Stimulated activated CD4-positive, alpha-beta T cell treated with anti-CD3 and anti-CD28 coated beads, Interleukin-2, amount 100 ng/mL, for 48 hours (primary cell): Measurements from ENCODE around the gene LRRC8E.

ENCODE experiments used
- DNase-seq, 2 donors: peaks; one replicate each; pipeline ENCODE4 v3.0.0-alpha.2; 2020

Gene LRRC8E

GRCh38 chr19:7868671-7869452 lies 19.4 kb upstream of the LRRC8E start:
- DNase-seq, result peak; percentile 70 to 80

DNA sequence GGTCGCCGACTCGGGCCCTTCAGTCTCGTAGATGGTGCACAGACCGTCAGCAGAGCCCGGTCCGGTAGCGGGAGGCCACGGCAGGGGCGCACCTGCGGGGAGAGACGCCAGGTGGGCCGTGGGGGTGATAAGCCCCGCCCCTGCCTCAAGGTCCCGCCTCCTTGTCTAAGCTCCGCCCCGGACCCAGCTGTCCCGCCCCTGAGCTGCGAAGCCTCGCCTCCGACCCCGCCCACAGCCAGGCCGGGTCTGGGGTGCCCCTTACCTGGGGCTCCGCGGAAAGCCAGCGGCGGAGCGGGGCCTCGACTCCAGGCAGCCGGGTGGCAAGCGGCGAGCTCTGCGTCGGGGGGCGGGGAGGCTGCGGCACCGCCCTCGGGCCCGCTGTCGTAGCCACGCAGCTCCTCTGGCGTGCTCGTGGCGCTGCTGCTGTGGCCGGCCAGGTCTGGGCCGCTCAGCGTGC lies 18.8 kb upstream of the LRRC8E start:
- DNase-seq, result peak; percentile 66 to 81

DNA sequence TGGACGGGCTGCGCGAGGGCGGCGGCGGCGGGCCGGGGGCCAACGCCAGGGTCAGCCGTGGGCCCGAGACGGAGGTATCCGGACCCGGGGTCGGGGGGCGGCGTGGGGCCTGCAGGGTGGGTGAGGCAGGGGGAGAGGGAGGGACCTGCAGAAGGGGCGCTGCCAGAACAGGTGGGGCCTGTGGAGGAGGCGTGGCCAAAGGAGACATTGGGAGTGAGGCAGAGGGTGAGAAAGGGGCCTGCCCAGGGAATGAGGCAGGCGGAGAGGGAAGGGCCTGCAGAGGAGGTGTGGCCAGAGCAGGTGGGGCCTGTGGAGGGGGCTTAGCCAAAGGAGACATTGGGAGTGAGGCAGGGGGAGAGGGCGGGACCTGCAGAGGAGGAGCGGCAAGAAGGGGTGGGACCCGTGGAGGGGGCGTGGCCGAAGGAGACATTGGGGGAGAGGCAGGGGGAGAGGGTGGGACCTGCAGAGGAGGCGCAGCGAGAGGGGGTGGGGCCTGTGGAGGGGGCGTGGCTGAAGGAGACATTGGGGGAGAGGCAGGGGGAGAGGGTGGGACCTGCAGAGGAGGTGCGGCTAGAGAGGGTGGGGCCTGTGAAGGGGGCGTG lies 18.3 kb upstream of the LRRC8E start:
- DNase-seq, result no peak

DNA sequence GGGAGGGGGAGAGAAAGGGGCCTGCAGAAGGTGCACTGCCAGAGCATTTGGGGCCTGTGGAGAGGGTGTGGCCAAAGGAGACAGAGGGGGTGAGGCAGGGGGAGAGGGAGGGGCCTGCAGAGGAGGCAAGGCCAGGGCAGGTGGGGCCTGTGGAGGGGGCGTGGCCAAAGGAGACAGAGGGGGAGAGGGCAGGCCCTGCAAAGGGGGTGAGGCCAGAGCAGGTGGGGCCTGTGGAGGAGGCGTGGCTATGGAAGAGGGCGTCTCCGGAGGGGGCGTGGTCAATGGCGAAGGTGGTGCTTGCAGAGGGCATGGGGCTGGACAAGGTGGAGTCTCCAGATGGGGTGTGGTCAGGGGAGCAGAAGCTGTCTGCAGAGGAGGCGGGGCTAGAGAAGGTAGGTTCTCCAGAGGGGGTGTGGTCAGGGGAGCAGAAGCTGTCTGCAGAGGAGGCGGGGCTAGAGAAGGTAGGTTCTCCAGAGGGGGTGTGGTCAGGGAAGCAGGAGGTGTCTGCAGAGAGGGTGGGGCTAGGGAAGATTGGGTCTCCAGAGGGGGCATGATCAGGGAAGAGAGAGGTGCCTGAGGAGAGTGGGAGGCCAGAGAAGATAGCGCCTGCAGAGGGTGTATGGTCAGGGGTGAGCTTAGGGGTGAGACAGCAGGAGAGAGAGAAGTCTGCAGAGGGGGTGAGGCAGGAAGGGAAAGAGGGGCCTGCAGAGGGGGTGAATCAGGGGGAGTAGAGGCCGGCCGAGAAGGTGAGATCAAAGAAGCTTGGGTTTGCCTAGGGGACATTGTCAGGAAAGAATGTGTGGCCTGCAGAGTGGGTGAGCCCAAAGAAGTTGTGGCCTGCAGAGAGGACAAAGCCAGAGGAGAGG lies 17.5 kb upstream of the LRRC8E start:
- DNase-seq, result peak; percentile 39 to 52

- peak; percentile 73 to 85 for DNase-seq
These were observed 16.6 kb upstream of the LRRC8E start for GRCh38 chr19:7871437-7872305.

- no peak for DNase-seq
These were observed 15.8 kb upstream of the LRRC8E start for GRCh38 chr19:7872306-7873204.

DNA sequence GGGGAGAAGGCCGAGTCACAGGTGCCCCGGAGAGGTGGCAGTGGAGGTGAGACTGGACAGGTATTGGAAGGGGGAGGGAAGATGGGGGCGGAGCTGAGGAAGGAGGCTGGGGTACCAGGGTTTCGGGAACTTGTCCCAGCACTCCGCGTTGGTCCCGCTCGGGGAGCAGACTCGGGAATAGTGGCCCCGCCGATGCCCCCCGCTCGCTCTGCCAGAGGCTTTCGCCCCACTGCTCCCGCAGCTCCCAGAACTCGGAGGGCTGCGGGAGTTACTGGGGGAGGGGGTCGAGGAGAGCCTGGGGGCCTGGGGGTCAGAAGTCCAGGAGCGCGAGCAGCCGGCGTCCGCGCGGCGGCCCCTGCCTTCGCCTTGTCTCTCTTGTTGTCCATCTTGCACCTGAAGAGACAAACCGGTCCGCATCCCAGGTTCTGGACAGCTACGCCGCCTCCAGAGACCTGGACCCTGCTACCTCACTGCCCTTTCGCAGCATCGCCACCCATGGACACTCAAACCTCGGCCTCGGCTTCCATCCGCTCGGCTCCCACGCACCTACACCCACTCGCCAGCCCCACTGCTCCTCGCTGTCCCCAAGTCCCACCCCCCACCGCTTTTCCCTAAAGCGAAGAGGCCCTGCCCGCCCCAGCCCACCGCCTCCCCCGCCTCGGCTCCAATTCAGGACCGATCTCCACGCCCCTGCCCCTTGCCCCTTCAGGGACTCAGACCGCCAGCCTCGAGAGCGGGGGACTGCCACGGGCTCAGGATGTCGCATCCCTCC lies 14.8 kb upstream of the LRRC8E start:
- DNase-seq, result no peak

DNA sequence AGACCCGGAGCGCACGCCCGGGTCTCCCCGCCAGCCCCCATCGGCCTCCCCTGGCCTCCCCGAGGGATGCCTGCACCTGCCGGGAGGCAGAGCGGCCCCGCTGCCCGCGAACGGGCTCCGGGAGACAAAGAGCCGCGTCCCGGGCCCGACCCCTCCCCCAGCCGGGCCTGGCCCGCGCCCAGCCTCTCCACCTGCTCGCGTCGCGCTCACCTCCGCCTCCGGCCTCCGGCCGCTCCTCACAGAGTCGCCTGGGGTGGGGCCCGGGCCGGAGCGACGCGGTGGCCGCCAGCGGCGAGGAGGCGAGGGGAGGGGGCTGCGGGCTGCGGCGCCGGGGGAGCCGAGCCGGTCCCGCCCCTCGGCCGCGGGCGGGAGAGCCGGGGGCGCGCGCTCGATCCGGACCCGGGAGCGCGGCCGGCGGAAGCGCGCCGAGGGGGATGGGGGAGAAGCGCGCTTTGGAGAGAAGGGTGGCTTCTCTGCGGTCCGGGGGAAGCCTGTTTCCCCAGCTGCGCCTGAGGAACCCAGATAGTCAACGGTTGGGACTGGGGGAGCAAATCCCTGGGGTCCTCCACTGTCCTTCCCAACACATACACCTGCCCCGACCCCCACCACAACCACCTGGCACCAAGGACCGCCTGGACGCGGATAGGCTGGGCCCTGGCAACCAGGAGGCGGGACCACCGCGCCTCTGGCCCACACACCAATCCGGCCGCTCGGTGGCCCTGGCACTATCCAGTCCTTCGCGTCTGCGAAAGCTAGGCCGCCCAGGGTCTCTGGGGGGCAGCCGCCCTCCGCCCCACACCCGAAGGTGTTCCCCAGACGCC lies 14.0 kb upstream of the LRRC8E start, which contains the start of gene PRR36:
TSS of gene PRR36 (minus strand) at position 315 of the 821 bp plus-strand sequence. CDS start 701 bp downstream, outside the sequence.
- no peak for DNase-seq

DNA sequence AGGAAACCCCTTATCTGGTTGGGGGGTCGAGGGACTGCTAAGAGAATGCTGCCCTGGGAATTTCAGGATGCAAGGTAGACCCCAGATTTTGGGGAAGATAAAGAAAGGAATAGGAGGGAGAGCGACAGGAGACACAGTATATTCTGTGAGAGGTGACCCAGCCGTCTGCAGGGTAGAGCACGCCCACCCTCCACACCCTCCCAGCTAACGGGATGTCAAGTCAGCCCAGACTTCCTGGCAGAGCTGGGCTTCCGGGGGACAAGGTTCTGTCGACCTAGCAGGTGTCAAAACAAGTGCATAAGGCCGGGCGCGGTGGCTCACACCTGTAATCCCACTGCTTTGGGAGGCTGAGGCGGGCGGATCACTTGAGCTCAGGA lies 13.4 kb upstream of the LRRC8E start:
- no peak for DNase-seq

DNA sequence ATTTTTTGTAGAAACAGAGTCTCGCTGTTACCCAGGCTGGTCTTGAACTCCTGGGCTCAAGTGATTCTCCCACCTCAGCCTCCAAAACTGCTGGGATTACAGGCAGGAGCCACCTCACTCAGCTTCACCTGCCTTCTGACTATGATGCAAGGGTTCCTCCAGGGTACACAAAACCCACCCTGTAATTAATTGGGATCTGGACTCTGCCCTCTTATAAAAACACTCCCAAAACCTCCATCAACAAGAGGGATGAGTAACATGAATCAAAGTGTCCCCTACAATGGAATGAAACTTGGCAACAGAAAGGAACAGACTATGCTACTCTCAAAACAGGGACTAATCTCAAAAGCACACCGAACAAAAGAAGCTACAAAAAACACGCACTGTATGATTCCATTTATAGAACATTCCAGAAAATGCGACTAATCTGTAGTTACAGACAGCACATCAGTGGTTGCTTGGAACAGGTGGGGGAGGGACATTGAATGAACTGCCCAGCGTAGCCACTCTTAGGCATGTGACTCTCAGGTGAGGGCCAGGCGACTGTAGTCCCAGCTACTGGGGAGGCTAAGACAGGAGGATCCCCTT lies 11.0 kb upstream of the LRRC8E start:
- DNase-seq, result no peak

DNA sequence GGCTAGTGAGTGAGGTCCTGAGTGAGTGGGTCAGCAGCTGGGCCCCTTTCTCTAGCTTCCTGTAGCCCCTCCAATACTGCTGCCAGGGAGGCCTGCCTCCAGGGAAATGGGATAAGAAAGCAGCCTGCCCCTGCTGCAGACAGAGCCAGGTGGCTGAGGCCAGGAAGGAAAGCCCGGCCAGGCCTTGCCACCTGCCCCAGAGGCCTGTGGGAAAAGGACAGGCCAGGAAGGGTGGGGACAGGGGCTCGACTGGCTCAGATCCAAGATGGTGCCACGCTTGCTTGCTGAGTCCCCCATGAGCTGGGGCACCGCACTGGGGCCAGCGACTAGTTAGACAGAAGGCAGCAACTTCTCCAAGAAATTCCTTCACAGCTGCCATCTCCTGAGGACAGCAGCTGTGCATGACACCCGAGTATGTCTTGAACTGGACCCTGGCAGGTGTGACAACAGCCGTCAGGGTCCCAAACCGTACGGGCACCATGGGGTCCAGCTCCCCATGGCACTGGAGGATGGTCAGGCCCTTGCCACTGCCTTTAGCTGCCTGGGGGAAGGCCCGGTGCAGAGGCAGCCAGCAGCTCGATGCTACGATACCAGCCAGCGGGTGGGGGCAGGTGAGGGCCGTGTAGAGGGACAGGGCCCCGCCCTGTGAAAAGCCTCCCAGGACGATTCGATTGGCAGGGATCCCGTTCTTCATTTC lies 9.1 kb upstream of the LRRC8E start:
- DNase-seq, result no peak

DNA sequence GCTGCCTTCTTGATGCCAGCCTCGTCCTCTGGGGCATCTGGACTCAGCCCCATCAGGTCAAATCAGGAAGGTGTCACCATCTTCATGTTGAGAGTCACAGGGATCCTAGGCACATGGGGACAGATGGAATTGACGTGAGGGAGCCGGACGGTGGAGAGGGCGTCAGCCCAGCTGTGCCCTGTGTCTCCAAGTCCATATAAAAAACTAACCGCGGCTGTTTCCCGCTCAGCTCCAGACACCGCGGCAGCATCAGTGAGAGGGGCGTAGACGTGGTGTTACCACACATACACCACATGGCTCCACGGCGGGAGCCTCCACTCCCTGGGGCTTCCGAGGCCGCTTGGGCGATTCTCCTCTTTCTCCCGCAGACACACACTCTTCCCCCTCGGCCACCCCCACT lies 8.5 kb upstream of the LRRC8E start:
- DNase-seq, result no peak

GRCh38 chr19:7881910-7882309 lies 6.4 kb upstream of the LRRC8E start:
- DNase-seq, result no peak

DNA sequence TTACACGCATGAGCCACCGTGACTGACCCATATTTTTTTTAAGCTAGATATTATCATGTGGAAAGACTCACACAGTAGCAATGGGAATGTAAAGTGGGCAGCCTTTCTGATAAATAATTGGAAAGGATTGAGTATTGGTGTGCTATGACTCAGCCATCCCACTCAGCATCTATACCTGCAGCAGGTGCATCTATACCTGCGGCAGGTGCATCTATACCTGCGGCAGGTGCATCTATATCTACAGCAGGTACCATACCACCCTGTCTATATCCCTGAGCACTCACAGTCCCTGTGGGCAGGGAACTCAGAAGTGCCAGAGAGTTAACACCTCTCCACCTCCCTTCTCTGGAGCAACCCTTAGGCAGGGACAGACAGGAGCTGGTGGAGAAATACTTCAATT lies 5.2 kb upstream of the LRRC8E start:
- no peak for DNase-seq

DNA sequence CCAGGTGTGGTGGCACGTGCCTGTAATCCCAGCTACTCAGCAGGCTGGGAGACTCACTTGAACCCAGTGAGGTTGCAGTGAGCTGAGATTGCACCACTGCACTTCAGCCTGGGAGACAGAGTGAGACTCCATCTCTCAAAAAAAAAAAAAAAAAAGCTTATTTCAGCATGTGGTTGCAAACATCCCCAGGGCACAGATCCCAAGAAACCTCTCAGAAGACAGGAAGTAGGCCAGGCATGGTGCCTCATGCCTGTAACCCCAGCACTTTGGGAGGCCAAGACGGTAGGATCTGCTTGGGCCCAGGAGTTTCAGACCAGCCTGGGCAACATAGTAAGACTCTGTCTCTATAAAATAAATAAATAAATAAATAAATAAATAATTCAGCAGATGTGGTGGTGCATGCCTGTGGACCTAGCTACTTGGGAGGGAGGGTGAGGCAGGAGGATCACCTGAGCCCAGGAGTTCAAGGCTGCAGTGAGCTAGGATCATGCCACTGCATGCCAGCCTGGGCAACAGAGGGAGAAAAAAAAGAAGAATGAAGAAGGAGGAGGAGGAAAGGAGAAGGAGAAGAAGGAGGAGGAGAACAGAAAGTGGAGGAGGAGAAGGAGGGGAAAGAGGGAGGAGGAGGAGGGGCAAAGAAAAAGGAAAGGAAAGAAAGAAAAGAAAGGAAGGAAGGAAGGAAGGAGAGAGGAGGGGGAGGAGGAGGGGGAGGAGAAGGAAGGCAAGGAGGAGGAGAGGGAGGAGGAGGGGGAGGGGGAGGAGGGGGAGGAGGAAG lies 4.3 kb upstream of the LRRC8E start:
- no peak for DNase-seq

DNA sequence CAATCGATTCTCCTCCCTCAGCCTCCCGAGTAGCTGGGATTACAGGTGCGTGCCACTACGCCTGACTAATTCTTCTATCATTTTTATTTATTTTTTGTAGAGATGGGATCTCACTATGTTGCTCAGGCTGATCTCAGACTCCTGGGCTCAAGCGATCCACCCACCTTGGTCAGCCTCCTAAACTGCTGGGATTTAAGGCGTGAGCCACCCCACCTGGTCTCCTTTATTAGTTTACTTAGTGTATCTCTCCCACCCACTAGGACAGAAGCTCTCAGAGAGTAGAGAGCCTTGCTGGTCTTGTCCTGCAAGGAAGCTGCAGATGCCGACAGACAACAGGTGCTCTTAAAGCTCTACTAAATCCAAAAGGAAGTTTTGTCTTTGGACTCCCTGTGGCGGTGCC lies 2.5 kb upstream of the LRRC8E start:
- no peak for DNase-seq

GRCh38 chr19:7887408-7888144 lies 734 bp upstream of the LRRC8E start:
- no peak for DNase-seq
